GM19372 (cell line): ENCODE results near the gene RPP14.
A peak's percentile ranks its signal among the peaks of the same experiment; 100 is the strongest.
"Not testable (repeated sequence)": the region's sequence is repeated elsewhere in the genome, so short reads cannot be mapped to it uniquely, and the experiment has no call there.

ENCODE experiments used
- ATAC-seq: cut with Tn5 transposase; IDR thresholded peaks from one replicate; pipeline ENCODE4 v1.9.1; 2021; ENCODE audit warnings: mild to moderate bottlenecking, low read depth, moderate library complexity; ENCODE audit not compliant: unreplicated experiment

RPP14 gene

DNA sequence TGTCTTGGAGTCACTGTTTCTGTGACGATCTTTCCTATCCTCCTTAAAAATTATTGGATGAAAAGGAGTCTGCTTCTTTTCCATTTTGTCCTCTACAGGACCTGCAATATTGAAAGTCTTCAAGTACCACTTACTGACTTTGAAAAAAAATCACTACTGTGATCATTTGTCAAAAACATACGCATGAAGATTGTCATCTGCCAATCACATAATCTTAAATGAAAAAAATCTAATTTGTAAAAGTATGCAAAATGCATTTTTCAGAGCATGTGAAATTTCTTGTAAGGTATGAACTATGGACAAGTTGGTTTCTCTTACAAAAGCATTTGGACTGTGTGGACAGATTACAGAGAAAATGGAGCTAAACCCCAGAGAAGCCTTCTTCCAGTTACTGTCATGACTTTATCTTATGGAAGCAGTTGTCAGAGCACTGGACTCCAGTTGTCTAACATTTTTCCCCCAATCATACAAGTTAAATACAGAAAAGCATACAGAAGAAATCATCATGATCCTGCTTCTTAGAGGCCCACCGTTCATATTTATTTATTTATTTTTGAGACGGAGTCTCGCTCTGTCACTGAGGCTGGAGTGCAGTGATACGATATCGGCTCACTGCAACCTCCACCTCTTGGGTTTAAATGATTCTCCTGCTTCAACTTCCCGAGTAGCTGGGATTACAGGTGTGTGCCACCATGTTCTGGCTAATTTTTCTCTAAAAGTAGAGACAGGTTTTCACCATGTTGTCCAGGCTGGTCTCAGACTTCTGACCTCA is 23.3 kb downstream of the RPP14 start:
- ATAC-seq, result no peak

DNA sequence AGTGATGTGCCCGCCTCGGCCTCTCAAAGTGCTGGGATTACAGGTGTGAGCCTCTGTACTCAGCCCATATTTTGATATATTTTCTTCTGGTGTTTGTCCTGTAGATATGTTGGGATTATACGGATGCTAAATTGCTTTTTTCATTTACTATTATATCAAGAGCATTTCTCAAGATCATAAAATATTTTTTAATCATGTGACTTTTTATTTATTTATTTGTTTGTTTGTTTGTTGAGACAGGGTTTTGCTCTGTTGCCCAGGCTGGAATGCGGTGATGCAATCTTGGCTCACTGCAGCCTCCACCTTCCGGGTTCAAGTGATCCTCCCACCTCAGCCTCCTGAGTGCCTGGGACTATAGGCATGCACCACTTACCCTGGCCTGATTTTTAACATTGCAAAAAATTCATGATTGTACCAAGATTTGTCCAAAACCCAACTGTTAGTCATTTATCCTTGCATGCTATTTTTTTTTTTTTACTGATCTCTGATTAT is 23.9 kb downstream of the RPP14 start:
- ATAC-seq, result no peak

DNA sequence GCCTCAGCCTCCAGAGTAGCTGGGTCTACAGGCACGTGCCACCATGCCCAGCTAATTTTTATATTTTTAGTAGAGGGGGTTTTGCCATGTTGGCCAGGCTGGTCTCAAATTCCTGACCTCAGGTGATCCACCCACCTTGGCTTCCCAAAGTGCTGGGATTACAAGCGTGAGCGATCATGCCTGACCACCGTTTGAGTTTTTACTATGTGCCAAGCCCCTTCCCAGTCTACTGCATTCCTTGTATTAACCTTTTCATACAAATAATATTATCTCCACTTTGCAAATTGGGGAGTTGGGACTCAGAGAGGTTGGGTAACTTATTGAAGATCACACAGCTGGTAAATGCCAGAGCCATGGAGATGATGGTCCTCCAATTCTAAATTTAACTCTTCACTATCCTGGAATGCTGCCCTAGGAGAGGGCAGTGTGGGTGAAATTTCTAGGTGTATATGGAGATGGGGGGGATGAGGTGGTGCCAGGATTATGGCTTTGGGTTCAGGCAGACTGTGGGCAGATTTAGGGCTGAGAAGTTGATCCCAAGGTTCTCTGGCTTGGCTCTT is 25.6 kb downstream of the RPP14 start:
- no peak for ATAC-seq

- peak; percentile 89 for ATAC-seq
Measured at GRCh38 chr3:58332575-58333188, 26.6 kb downstream of the RPP14 start, which contains the start of gene PXK. Gene PXK (plus strand): TSS chr3:58332892. CDS start chr3:58332989, 97 bp downstream.

GRCh38 chr3:58333206-58334012 is 27.4 kb downstream of the RPP14 start:
- ATAC-seq, result no peak

GRCh38 chr3:58334013-58334321 is 27.9 kb downstream of the RPP14 start:
- ATAC-seq, result no peak

- ATAC-seq, result no peak
Measured at GRCh38 chr3:58334506-58334884, 28.4 kb downstream of the RPP14 start.

DNA sequence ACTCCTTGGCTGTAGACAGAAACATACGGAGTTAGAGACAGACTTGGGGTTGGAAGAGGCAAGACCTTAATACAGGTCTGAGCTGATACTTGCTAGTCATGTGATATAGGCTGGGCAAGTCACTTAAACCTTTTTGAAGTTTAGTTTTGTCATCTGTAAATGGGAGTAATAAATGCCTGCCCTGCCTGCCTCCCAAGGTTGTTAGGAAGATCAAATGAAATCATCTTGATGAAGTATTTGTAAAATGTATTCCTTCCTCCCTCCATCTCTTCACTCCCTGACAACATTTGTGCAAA is 29.6 kb downstream of the RPP14 start:
- ATAC-seq, result no peak

DNA sequence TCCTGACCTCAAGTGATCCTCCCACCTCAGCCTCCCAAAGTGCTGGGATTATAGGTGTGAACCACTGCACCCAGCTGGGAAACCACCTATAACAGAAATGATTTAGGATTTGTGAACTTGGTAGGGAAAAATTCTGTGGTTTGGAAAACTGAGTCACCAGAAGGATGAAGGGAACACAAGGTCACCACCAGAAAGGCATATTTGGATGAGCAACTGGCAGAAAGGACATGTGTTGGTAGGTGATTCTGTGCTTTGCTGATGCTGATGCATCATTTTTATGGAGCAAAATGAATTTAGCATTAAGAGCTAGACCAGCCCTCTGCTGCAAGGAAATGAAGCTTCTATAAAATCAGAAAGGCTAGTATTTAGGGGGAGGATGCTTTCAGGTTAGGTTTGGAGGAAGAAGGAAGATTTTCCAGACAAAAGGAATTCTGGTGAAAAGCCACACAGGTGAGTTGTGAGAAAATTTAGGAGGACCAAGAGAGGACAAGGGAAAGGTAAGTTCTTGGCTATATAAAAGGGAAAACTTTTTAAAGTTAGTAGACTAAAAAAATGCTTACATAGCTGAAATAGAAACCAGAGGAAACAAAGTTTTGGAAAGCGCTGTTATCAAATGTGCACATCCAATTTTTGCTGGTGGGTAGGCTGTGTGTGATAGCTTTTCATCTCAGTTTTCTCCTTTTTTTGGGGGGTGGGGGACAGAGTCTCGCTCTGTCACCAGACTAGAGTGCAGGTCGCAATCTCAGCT is 30.3 kb downstream of the RPP14 start:
- ATAC-seq, result no peak

DNA sequence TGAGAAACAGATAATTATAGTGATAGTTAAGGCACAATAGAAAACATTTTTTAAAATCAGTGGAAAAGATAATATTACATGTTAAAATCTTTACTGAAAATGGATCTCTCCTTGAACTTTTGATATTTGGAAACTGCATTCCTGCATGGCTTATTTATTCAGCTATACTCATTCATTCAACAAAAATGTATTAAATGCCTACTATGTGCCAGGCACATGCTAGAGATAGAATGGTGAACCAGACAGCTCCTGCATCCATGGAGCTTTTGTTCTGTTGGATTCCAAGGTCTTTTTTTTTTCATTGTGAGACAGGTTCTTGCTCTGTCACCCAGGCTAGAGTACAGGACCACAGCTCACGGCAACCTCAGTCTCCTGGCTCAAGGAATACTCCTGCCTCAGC is 31.1 kb downstream of the RPP14 start:
- ATAC-seq, result no peak

DNA sequence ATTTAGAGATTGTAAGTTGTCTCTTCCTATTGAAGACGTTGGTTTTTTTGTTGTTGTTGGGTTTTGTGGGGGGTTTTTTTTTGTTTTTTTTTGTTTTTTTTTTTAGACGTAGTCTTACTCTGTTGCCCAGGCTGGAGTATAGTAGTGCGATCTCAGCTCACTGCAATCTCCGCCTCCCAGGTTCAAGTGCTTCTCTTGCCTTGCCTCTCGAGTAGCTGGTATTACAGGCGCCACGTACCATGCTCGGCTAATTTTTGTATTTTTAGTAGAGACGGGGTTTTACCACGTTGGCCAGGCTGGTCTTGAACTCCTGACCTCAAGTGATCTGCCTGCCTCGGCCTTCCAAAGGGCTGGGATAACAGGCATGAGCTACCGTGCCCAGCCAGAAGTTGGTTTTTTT is 33.1 kb downstream of the RPP14 start:
- ATAC-seq, result not testable (repeated sequence)

DNA sequence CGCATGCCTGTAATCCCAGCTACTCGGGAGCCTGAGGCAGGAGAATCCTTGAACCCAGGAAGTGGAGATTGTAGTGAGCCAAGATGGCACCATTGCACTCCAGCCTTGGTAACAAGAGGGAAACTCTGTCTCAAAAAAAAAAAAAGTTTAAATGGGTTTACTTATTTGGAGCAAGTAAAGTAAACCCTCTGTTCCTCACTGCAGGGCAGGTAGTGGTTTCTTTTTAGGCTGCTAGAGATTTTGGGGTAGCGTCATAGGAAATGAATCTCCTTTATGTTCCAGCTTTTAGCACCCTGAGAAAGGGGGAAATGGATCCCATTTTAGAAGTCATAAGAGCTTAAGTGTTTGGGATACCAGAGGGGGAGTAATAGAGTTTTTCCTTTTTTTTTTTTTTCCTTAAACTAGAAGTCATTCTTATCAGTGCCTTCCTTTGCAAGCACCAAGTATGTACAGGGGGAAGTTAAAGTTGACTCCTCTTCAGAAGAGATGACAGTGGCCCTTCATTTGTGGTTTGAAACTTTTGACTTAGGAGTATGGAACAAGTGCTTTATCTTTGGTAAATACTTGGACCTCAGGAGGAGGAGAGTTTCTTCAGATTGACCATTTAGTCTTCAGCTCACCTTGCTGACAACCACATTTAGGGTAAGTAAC is 34.7 kb downstream of the RPP14 start:
- no peak for ATAC-seq

DNA sequence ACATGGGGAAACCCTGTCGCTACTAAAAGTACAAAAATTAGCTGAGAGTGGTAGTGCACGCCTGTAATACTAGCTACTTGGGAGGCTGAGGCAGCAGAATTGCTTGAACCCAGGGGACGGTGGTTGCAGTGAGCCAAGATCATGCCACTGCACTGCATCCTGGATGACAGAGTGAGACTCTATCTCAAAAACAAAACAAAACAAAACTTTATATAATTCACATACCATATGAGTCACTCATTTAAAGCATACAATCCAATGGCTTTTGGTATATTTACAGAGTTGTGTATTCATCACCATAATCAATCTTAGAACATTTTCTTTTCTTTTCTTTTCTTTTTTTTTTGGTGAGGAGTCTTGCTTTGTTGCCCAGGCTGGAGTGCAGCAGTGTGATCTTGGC is 35.3 kb downstream of the RPP14 start:
- ATAC-seq, result no peak

DNA sequence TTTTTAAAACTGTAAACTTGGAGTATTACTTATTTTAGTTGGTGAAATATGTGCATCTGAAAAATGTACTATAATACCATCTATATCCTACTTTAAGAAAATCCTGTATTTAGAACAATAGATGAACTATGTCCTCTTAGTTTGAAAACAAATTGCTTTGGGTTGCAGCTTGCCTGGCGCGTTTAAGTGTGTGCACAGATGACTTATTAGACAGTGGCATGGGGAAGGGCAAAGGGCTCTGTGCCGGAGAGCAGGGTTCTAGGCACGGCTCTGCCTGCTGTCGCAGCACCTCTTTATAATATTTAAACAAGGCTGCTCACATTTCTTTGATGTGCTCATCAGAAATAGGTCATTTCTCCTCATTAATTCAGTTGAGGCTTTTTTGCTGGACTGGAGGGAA is 36.6 kb downstream of the RPP14 start:
- ATAC-seq, result no peak

DNA sequence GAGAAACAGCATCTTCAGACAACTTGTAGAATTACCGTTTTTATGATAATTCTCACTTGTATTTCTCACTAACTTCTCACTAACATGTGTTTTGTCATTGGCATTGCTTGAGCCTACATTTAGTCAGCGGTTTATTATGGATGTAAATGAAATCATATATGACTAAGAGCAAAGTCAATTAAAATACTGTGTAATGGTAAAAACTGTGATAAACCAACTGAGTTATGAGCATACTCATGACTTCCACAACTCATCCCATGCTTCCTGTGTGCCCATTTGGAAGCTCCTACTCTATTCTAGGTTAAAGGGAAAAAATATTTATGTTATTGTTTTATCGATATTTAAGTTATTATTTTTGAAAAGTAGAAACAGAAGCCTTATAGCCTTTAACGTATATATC is 39.4 kb downstream of the RPP14 start:
- ATAC-seq, result no peak

DNA sequence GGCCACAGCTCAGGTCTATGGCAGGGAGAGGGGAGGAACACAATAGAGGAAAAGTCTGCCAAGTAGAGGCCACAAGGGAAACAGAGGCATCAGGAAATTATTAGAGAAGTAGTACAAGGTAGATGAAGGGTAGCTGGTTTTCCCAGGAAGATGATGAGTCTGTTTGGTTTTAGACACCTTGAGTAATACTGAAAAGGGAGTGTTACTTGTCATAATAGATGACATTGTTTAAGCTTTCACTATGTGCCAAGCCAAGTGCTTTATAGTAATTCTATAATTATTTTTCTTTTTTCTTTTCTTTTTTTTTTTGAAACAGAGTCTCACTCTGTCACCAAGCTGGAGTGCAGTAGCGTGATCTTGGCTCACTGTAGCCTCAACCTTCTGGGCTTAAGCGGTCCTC is 40.3 kb downstream of the RPP14 start:
- ATAC-seq, result no peak

- no peak for ATAC-seq
Measured at GRCh38 chr3:58347984-58348383, 41.9 kb downstream of the RPP14 start.

DNA sequence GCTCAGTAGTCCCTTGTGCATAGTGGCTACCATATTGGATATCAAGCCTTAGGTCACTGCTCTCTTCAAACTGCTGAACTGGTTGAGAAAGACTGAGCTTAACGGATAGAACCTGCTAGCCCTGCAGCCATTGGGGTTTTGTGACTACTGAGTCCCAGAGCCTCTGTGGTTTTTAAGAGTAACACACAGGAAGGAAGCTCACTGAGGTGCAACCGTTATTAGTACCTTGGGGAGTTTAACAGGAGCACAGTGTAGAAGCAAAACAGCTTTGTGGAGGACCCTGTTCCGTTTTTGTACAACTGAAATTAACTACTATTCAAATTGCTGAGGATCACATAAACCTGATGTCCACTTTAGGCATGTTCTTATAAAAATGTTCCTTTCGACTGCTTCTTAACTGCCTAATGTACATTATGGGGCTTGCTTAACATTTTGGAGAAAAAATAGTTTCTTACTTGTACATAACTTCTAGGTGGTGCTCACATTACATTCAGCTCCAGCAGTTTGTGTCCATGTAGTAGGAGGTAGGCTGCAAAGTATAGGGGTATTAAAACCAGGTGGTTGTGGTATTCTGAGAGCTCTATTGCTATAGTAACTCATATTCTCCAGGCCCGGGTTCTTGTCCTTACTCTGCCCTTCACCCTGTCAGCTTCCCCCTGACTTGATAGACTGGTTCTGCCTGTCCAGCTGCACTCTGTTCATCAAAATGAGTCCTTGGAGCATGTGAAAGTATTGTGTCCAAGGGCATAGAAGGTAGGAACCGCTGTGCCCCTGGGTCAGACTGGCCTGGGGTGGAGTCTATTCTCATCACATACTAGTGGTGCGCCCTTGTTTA is 44.0 kb downstream of the RPP14 start:
- peak; percentile 73 for ATAC-seq

DNA sequence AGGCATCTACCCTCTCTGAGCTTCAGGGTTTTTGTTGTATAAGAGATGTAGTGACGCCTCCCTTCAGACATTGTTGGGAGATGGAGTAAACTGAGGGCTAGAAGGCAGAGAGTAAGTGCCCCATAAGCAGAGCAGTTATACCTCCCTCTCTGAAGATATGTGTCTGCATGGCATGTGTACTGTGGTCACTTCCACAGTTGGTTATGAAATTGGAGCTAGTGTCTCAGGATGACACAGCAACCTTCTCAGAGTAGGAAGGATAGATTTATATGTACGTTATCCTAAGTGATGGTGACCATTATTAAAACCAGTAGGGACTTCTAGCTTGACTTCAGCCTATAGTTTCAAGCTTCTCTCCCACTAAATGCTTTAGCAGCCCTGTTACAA is 44.6 kb downstream of the RPP14 start:
- no peak for ATAC-seq
